Measurements from ENCODE around the gene NMRAL1.

NMRAL1 gene

DNA sequence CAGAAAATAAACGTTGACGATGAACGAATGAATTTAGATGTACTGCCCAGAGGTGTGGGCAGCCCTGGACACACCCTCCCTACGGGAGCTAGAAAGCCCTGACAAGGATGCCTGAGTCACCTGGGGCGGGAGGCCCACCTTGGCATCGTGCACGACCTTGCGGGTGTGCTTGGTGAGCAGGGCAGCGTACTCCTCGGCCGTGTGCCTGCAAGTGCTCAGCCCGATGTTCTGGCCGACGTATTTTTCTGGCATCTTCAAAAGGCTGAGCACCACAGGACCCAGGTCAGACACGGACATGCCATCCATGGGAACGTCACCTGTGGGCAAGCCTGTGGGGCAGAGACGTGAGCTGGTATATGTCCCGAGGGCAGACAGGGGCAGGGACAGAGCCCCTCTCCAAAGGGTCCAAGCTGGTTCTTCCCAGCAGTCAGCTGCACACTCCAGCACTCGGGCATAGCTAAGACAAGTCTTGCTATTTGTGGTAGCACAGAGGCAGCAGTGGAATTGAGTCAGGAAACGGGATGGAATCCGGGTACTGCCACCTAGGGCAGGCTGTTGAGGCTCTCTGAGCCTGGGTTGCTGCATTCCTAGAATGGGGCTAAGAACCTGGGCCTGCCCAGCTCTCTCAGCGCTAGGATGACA, 10.8 kb downstream of the NMRAL1 start:
- Histone ChIP-seq H3K36me3 (peaks cover 39% of the 10 kb centered on the region), H3K9me3 (no peaks in the 10 kb centered on the region), H3K4me1 (ENCODE audit: control insufficient read depth in 1 of 2, insufficient read depth in 1 of 2, low read depth in 1 of 2, low read length in 1 of 2) (peaks cover 5 to 15% of the 10 kb centered on the region in 2 experiments), H3K4me3 (ENCODE audit: low read depth in 1 of 2, low read length in 1 of 2) (no peak overlapping the region), H3K27ac (no peak overlapping the region), H3K27me3 (no peaks in the 10 kb centered on the region)
- TF ChIP-seq, protein P1, sequence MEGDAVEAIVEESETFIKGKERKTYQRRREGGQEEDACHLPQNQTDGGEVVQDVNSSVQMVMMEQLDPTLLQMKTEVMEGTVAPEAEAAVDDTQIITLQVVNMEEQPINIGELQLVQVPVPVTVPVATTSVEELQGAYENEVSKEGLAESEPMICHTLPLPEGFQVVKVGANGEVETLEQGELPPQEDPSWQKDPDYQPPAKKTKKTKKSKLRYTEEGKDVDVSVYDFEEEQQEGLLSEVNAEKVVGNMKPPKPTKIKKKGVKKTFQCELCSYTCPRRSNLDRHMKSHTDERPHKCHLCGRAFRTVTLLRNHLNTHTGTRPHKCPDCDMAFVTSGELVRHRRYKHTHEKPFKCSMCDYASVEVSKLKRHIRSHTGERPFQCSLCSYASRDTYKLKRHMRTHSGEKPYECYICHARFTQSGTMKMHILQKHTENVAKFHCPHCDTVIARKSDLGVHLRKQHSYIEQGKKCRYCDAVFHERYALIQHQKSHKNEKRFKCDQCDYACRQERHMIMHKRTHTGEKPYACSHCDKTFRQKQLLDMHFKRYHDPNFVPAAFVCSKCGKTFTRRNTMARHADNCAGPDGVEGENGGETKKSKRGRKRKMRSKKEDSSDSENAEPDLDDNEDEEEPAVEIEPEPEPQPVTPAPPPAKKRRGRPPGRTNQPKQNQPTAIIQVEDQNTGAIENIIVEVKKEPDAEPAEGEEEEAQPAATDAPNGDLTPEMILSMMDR (IDR thresholded peaks at IDR 0.05): no peak

DNA sequence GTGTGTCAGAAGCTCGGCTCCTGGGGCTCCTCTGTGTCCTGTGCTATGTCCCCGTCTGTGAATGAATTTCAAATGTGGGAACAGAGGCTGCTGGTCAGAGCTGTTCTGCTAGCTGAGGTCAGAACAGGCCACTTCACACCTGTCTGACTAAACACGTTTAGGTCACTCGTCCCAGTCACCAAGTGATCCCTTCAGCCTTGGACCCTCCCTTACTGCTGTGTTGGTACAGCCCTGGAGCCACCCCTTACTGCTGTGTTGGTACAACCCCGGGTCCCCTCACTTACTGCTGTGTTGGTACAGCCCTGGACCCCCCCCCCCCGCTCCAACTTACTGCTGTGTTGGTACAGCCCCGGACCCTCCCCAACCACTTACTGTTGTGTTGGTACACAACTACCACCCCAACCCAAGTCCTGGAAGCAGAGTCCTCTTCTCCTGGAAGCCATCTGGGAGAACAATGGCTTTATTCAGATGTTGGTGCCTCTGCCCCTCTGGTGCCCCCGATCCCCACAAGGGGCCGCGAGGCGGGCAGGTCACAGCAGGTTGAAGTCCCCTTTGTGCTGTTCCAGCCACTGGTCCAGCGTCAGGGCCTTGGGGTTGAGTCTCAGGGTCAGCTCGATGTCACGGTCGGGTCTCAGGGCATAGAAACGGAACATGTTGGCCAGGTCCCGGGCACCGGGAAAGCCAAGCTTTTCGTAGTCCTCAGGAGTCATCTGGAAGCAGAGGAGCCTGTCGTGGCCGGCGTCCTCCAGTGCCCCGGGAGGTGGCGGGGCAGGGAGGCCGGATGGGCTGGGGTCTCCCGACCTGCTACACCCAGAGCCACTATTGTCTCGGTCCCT, 13.0 kb downstream of the NMRAL1 start:
- Histone ChIP-seq H3K36me3 (peaks cover 38% of the 10 kb centered on the region), H3K27me3 (no peaks in the 10 kb centered on the region), H3K9me3 (no peaks in the 10 kb centered on the region), H3K4me1 (ENCODE audit: control insufficient read depth in 1 of 2, insufficient read depth in 1 of 2, low read depth in 1 of 2, low read length in 1 of 2) (peaks cover 5 to 17% of the 10 kb centered on the region in 2 experiments), H3K27ac (no peak overlapping the region), H3K4me3 (ENCODE audit: low read depth in 1 of 2, low read length in 1 of 2) (no peak overlapping the region)
- TF ChIP-seq, protein P1 (IDR thresholded peaks at IDR 0.05): no peak

DNA sequence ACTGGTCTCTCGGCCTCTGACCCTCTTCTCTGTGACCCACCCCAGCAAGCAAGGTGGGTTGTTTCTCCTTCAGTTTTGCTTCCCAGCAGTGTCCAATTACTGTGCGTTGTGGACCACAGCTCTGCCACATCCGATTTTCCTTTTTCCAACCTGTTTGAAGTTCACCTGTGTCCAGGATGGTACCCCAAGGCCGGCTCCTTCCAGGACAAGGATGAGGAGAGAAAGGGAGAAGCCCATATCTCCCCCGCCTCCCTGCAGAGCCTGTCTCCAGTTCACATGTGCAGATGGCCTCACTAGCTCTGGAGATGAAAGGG, 13.5 kb downstream of the NMRAL1 start:
- Histone ChIP-seq H3K27ac (no peak overlapping the region), H3K4me1 (ENCODE audit: control insufficient read depth in 1 of 2, insufficient read depth in 1 of 2, low read depth in 1 of 2, low read length in 1 of 2) (peaks cover 5 to 17% of the 10 kb centered on the region in 2 experiments), H3K36me3 (peaks cover 36% of the 10 kb centered on the region), H3K27me3 (no peaks in the 10 kb centered on the region), H3K9me3 (no peaks in the 10 kb centered on the region), H3K4me3 (ENCODE audit: low read depth in 1 of 2, low read length in 1 of 2) (no peak overlapping the region)
- TF ChIP-seq, protein P1 (IDR thresholded peaks at IDR 0.05): no peak

DNA sequence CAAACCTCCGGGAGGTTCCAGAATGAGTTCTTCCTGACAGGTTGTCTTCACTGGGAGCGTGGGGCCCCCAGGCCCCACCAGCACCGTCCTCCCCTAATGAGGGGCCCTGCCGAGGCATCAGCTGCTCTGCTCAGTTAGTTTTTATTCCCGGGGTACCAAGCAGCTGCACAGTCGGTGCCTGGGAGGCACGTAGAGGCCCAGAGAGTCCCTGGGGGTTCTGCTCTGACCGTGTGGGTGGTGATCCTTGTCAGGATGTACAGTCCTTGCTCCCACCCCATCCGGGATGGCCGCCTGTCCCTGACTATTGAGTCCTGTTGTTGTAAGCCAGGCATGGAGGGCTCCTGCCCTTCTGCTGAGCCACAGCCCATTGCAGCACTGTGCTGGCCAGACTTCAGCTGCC, 18.5 kb downstream of the NMRAL1 start:
- Histone ChIP-seq H3K4me1 (ENCODE audit: control insufficient read depth in 1 of 2, insufficient read depth in 1 of 2, low read depth in 1 of 2, low read length in 1 of 2) (peaks cover 5 to 17% of the 10 kb centered on the region in 2 experiments), H3K36me3 (peaks cover 10% of the 10 kb centered on the region), H3K4me3 (ENCODE audit: low read depth in 1 of 2, low read length in 1 of 2) (no peak overlapping the region), H3K9me3 (no peaks in the 10 kb centered on the region), H3K27ac (no peak overlapping the region), H3K27me3 (no peaks in the 10 kb centered on the region)
- TF ChIP-seq, protein P1 (IDR thresholded peaks at IDR 0.05): no peak

DNA sequence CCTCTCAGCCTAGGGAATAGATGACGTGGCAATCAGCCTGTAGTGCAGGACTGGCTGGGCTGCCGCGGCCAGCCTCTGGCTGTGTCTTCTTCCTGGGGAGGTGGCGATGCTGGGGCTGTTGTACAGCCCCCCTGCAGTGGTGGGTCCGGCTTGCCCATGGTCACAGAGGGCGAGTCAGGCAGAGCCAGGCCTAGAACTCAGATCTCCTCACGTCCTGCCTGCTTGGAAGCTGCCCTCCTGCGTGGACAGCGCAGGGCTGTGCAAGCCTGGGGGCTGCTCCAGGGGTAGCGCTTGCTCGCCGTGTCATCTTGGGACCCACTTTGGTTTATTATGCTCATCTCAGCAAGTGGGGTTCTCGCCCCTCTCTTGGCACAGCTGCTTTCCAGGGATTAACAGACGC, 19.3 kb downstream of the NMRAL1 start:
- H3K4me1 ChIP-seq (ENCODE audit: control insufficient read depth in 1 of 2, insufficient read depth in 1 of 2, low read depth in 1 of 2, low read length in 1 of 2): peaks cover 5 to 17% of the 10 kb centered on the region in 2 experiments
- TF ChIP-seq, protein P1 (IDR thresholded peaks at IDR 0.05): no peak
- H3K27ac ChIP-seq: no peak overlapping the region
- no peak overlapping the region for H3K4me3 ChIP-seq (ENCODE audit: low read depth in 1 of 2, low read length in 1 of 2)
- no peaks in the 10 kb centered on the region for H3K27me3 ChIP-seq
- H3K9me3 ChIP-seq: no peaks in the 10 kb centered on the region
- peaks cover 19% of the 10 kb centered on the region for H3K36me3 ChIP-seq
